Fibroblast of upper back skin (primary cell): Measurements from ENCODE around the gene GNB1L.

Experiments used
- DNase-seq: peaks from one replicate; pipeline ENCODE4 v3.0.0-alpha.2; 2013

Gene GNB1L

DNA sequence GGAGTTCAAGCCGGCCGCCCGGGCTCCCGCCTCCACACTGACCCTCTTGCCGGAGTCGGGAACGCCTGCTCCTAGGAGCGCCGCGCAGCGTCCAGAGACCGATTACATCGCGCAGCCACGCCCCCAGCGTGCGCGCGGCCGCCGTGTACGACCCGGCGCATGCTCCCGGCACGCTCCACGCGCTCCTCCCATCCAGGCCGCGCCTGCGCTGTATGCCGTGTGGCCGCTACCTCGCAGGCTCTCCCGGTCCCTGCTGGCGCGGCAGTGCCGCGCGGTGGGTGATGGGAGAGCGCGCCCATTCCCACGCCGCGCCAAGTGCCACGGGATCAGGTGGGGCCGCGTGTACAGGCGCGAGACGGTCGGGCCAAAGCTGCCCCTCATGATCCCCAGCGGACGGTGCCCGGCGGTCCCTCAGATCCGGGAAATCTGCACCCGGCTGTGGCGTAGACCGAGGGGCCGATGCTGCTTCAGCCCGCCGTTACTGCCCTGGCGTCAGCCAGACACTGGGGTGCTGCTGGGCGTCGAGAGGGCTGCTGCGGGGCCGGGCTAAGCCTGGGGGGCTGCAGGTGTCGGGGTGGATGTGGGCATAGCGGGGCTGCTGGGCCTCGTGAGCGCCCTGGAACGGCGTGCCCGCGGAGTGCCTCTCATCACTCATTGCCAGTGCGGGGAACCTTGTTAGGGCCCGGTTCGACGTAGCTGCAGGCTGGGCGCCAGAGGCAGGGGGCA, at the start of gene GNB1L, which contains the start of gene RTL10:
TSS of gene GNB1L (minus strand) at position 97 of the 726 bp plus-strand sequence. CDS start 33,519 bp downstream, outside the sequence.
TSS of gene RTL10 (minus strand) at position 97 of the 726 bp plus-strand sequence. CDS start 2,613 bp downstream, outside the sequence.
- peak; percentile 94 for DNase-seq

- DNase-seq = no peak
Observed at GRCh38 chr22:19904174-19904856, 49.6 kb upstream of the GNB1L start.

DNA sequence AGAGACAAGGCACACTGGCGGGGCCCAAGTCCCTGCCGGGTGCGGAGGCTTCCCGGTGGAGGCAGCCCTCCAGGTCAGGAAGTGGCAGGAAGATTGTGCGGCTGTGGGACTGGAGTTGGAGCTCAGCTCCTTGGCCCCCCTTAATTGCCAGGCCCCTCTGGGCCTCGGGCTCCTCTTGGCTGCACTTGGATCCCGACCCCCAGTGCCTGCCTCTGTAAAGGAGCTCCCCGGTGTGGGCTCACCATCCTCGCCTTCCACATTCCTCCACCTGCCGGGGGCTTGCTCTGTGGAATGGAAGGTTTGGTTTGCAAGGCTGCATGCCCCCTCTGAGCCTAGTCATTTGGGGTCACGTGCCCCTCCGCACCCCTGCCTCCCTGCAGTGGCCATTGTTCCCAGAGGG, 48.8 kb upstream of the GNB1L start:
- no peak for DNase-seq

DNA sequence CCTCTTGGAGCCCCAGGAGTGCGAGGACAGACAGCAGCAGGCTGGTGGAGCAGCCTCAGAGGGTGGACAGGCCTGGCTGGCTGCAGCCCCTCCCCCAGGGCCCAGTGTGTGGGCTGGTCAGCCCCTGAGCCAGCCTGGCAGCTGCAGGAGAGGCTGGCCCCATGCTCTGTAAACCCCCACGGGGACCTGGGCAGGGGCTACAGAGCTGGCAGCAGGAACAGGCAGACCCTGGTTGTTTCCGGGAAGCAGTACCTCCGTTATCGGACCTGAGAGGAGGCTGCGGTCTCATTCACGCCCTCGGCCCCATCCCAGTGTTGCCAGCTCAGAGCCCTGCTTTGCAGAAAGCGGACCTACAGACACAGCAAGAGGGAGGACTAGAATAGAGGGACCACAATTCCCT, 48.4 kb upstream of the GNB1L start:
- DNase-seq = no peak

GRCh38 chr22:19902245-19902715, 47.6 kb upstream of the GNB1L start:
- DNase-seq = no peak

- DNase-seq = no peak
Observed at GRCh38 chr22:19901577-19902244, 47.0 kb upstream of the GNB1L start.

DNA sequence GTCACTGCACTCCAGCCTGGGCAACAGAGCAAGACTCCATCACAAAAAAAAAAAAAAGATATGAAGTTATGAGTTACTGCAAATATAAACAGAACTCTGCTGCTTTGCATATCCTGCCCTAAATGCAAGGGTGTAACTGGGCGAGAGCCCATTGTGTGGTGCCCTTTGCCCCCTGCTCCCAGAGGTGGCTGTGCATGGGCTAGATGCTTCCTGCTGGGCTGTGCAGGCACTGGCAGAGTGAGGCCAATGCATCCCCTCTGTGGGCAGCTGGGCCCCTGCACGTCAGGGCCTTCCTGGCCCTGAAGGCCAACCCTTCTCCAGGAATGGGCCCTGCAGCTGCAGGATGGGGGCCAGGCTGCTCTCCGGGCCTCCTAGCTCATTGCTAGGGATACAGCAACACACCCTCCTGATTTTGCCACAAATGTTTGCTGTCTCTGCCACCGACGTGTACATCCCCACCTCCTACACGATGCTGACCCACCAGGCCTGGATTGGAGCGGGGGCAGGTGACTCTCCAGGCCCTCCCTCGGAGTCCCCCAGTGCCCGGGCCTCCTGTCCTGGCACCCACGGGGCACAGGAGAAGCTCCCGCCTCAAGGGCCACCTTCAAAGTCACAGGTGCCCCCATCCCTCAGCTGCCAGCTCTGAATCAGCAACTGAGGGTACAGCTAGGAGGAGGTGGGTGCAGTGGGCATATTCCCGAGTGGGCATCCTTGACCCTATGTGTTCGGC, 46.2 kb upstream of the GNB1L start:
- no peak for DNase-seq

DNA sequence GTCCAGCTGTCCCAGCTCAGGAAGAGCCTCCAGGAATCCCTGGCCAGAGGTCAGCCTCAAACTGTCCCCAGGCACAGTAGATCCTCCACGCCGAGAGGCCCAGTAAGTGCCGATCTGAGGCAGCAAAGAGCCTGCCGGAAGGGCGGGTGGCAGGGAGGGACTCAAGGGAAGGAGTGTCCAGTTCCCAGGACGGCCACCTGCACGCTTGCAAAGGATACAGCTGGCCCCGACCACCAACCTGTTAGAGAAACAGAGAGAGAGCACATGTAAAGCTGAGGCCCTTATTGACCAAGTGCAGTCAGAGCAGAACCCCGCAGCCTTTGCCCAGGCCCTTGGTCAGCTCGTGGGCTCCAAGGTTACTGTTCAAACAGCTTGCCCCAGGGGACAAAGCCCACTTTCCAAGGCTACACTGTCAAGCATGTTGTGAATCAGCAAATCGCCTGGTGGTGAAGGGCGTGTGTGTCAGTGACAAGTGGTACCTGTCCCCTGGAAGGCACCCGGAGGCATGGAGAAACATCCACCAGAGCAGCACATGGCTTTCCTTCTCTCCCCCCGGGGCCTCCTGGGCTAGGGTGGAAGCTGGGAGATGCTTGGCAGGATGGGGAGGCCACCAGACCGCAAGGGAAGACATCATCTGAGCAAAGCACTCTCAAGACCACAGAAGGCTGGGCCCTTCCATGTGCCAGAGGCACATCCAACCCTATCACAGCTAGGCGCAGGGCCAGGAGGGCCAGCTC, 44.3 kb upstream of the GNB1L start:
- DNase-seq = no peak

GRCh38 chr22:19898145-19898544, 43.5 kb upstream of the GNB1L start:
- no peak for DNase-seq

- no peak for DNase-seq
Observed at GRCh38 chr22:19897726-19898125, 43.1 kb upstream of the GNB1L start.

DNA sequence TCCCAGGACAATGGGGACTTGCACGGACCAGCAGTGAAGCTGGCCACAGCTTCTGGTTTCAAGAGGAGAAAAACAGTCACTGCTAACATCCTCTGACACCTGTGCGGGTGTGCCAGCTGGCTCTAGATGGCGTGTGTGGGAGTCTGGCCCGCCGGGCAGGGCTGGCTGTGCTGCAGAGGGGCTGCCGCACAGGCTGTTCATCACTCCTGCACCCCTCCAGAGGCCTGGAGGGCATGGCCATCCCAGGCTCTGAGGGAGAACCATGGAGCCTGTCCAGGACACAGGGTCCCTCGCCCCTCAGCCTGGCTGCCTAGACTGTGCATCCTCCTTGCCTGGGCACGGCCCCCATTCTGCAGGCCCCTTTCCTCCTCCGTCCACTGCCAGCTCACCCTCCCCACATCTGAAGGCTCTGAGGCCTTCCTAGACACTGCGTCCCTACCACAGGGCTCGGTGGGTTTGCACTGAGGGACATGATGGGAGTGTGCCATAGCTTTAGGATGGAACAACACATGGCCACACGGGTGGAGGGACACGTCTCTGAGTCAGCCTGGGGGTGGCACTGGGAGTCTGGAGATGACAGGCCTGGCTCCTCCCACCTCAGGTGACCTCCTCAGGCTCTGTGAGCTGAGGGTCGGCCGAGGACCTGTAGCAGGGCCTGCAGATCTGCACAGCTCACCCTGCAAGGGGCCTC, 42.1 kb upstream of the GNB1L start:
- DNase-seq = no peak

- DNase-seq = no peak
Observed at GRCh38 chr22:19895160-19895849, 40.6 kb upstream of the GNB1L start.

- DNase-seq = no peak
Observed at GRCh38 chr22:19893363-19893762, 38.7 kb upstream of the GNB1L start.

GRCh38 chr22:19892925-19893324, 38.3 kb upstream of the GNB1L start:
- DNase-seq = no peak

DNA sequence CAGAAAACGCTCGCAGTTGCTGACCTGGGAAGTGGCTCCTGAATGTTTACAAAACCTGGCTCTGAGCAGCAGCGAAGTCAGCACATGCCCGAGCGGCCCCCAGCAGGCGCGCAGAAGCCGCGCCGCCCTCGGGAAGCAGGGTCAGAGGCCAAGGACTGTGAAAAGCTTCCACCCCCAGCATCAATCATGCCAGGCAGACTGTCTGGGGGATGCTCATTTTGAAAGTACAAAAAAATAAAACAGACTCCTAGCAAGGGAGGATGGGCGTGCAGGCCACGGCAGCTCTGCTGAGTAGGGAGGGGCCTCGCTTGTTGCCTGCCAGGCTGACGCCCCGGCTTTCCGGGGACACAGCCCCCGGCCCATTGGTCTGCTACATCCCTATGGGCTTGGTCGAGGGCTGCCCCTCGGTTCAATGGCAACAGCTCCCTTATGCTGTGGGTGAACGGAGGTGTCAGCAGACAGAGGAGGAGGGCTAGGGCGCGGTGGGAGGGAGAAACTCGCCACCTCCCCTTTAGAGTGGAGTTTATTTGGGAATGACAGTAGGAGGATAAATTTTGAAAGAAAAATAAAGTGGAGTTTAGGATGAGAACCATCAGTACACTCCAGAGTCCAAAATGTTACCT, 37.7 kb upstream of the GNB1L start:
- peak; percentile 51 for DNase-seq

DNA sequence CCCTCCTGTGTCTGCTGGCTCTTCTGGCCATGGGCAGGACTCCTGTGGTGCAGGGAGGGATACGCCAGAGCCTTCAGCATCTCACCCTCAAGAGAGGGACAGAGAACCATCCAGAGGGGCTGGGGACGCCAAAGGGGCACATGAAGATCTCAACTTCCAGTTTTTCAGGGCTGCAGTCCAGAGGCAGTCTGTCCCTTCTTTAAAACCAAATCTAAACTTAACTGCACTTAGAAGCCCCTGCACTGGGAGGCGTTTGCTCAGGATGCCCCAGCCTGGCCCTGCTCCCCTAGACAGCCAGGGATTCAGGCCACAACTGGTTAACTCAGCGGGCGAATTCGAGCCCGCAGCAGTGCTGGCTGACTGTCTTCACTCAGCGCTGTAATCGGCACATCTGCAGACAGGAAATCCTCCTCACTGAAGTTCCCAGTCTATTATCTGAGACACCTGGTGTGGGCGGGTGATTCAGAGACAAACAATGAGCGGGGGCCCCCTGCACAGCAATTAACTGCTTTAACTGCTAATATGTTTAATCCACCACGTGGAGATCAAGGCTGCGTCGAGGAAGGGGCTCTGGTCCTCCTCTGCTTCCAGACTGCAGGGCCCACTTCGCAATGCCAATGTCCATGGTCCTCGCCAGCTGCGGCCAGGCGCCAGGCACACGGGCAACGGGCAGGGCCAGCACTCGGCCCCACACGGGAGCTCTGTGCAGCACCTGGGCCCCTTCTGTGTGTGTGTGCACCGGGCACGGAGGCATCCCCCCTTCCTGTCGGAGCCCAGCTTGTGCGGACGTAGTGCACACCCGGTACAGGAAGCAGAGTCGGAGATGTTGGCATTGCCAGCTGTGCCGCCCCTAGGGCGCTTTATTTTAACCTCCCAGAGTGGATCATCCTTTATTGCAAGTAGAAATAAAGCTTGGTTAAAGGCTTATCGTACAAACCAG, 36.9 kb upstream of the GNB1L start:
- DNase-seq = peak; percentile 94

- no peak for DNase-seq
Observed at GRCh38 chr22:19890502-19891316, 36.0 kb upstream of the GNB1L start.

DNA sequence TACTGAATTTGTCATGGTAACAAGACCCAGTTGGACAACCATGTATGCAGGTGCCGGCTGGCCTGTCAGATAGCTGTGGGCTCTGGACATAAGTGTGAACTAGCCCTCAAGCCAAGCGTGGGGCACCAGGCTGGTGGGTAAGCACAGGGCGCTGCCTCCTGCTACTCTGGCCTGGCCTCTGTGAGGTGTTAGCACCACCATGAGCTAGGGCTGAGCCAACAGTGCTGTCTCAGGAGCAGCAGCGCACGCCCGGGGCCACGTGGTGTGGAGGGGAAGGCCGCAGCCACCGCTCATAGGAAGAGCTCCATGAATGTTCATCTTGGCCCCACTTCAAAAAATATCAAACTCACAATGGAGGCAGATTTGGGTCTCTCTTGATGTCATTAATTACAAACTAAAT, 35.3 kb upstream of the GNB1L start:
- no peak for DNase-seq
